EL (cell line): ENCODE measurements around the gene RELL1.

ENCODE experiments used
- DNase-seq: peaks from one replicate; pipeline ENCODE4 v3.0.0-alpha.2; 2016

RELL1 gene, protein sequence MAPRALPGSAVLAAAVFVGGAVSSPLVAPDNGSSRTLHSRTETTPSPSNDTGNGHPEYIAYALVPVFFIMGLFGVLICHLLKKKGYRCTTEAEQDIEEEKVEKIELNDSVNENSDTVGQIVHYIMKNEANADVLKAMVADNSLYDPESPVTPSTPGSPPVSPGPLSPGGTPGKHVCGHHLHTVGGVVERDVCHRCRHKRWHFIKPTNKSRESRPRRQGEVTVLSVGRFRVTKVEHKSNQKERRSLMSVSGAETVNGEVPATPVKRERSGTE

DNA sequence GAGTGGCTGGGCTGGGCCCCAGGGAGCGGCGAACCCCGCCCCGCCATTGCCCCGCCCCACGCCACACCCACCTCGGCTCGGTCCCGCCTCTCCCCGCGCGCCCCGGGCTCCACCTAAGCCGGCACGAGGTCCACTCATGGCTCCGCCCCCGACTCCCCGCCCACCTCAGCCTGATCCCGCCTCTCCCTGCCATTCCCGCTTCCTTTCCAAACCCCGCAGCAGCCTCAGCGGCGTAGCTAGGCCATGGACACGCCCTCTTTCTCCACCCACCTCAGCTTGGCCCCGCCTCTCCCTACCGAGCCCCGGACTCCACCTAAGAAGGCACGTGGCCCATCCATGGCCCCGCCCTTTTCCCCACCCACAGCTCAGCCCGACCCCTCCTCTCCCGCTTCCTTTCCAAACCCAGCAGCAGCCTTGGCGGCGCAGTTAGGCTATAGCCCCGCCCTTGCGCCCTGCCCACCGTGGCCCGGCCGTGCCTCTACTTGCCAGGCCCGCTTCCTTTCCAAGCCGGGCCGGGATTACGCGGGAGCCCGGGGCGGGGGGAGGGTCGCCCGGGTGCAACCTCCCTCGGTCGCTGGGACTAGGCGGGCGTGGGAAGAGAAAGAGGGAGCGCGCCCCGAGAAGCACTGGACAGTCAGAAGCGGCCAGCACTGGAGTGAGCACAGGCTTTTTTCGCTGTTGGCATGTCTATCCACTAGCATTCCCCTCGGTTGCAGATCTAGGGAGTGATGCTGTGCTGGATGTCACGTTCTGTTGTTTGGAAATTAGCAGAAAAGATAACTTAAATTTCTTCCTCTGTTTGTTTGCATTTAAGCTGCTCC is at the start of gene RELL1:
Gene RELL1 (minus strand): TSS at position 4 of the 821 bp plus-strand sequence. CDS start 89 bp downstream, outside the sequence.
- DNase-seq, result peak; percentile 99

GRCh38 chr4:37735578-37735977 is 49.4 kb upstream of the RELL1 start:
- DNase-seq, result no peak

DNA sequence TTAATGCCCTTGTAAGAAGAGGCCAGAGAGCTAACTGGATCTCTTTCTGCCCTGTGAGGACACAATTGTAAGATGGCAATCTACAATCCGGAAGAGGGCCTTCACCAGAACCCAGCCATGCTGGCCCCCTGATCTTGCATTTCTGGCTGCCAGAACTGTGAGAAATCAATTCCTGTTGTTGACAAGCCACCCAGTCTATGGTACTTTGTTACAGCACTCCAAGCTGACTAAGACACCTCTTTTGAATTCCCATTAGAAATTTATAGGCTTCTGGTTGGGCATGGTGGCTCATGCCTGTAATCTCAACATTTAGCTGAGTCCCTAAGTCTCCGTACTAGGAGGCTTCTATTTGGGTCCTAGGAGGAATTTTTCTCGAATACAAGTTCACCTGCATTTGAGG is 48.8 kb upstream of the RELL1 start:
- no peak for DNase-seq

DNA sequence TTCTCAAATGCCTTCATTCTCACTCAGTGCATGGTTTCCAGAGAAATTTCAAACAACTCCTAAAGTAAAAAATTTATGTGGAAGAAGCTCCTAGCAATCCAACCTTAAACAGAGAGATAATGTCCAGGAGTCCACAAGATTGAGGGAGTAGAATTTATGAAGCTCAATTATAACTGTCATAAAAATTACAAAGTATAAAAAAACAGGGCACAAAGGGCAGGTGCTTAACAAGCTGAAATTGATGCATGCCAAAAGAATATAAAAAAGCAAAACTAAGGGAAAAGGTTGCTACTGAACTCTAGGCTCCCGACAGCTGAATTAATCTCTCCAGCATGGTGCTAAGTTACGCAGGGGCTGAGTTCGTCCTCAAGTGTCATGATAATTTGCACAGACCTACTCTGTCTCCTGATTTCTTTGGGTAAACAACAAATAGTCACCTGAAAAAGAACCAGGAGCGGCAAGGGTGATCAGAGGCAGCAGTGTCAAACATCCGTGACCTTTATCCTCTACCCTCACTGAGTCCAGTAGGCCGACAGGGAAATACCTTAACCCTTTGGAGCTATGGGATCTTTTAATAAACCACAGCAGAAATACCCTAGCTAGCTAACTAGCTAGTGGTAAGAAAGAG is 47.2 kb upstream of the RELL1 start:
- no peak for DNase-seq

GRCh38 chr4:37732526-37733186 is 46.5 kb upstream of the RELL1 start:
- DNase-seq, result no peak

- DNase-seq, result no peak
These were observed 43.5 kb upstream of the RELL1 start for GRCh38 chr4:37729649-37730004.

- DNase-seq, result no peak
These were observed 41.9 kb upstream of the RELL1 start for GRCh38 chr4:37728064-37728463.

DNA sequence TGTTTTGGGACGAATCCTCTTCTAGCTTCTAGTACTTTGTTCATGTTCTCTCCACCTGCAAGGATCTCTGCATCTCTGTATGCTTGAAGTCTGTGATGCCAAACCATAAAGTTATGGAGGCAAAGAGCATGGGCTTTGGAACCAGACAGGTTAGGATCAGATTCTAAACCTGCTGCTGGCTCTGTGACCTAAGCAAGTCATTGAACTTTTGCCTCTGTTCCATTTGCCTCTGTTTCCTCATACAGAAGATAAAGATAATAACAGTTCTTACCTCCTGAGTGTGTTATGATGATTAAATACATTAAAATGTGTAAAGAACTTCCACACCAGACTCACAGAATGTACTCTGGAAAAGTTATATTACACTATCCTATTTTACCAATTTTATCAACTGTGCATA is 41.5 kb upstream of the RELL1 start:
- no peak for DNase-seq

GRCh38 chr4:37726666-37727065 is 40.5 kb upstream of the RELL1 start:
- peak; percentile 38 for DNase-seq

- no peak for DNase-seq
These were observed 39.5 kb upstream of the RELL1 start for GRCh38 chr4:37725718-37726117.

DNA sequence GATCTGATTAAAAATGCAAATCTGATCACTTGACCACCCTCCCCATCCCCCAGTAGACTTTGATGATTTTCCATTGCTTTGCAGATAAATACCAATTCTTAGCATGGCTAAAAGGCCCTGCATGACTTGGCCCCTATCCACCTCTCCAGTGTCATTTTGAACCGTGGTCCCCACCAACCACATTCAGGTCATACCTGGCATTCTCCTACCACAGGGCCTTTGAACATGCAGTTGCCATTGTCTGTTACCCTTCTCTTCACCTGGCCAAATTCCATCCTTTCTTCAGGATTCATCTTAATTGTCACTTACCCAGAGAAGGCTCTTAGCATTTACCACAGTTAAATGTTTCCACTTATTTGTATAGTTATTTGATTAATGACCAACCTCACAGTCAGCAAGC is 36.9 kb upstream of the RELL1 start:
- no peak for DNase-seq

GRCh38 chr4:37721995-37722638 is 35.9 kb upstream of the RELL1 start:
- DNase-seq, result no peak

DNA sequence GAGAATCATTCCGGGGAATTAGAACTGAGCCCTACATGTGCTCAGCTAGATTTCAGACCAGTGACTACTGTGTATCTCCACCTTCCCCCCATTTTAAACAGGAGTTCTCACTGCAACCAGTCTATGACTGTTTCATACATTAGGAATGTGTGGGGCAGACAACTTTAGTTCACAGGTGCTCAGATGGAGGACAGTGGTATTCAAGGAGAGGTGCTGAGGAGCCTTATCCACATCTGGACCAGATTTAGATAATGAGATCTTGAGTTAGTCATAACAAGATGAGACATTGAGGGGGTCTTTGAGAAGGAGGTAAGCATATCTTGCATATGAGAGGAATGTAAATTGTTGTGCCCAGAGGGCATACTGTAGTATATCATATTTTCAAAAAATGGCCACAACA is 32.8 kb upstream of the RELL1 start:
- DNase-seq, result peak; percentile 60

- DNase-seq, result peak; percentile 72
These were observed 31.4 kb upstream of the RELL1 start for GRCh38 chr4:37717576-37717975.

GRCh38 chr4:37715889-37716402 is 29.8 kb upstream of the RELL1 start:
- DNase-seq, result no peak

- no peak for DNase-seq
These were observed 24.3 kb upstream of the RELL1 start for GRCh38 chr4:37710491-37710890.

DNA sequence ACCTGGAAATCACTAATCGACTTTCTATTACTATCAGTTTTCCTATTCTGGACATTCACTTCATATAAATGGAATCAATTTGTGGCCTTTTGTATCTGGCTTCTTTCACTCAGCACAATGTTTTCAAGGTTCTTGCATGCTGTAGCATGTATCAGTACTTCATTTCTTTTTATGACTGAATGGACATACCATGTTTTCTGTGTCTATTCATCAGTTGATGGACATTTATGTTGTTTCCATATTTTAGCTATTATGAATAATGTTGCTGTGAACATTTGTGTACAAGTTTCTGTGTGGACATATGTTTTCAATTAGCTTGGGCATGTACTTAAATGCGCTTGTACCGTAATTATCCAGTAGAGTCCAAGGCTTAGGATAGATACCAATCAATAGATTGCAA is 19.9 kb upstream of the RELL1 start:
- DNase-seq, result no peak

GRCh38 chr4:37705571-37705970 is 19.4 kb upstream of the RELL1 start:
- DNase-seq, result no peak

- no peak for DNase-seq
These were observed 13.8 kb upstream of the RELL1 start for GRCh38 chr4:37699868-37700481.

- no peak for DNase-seq
These were observed 11.4 kb upstream of the RELL1 start for GRCh38 chr4:37697566-37697965.

DNA sequence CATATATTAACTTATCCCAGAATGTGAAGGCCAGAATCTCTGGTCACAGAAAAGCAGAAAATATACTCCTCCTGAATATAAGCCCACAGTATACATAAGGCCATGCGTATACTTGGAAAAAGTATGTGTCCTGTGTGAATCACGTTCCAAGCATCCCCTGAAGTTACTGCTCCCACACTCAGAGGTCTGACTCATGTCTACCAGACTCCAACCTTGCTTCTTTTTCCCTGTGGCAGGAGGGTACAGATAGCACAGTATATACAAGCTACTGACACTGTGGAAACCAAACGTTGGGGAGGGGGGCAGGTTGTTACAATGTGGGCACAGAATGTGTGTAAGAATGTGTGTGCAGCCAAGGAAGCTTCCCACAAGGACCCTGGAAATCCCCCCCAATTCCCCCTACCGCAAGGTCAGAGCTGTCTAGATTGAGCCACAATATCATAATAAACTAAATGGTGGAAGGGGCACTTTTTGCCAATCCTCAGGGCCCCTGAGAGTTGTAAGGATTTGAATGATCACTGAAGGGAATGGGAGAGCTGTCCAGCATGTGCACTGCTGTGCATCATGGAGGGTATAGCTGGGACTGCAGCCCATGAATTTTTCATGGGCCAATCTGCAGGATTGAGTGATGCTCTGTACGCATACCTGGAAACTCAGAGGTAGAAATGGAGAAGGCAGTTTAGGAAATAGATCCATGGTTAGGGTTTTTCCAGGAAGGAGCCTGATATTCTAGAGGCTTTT is 7.4 kb upstream of the RELL1 start:
- DNase-seq, result peak; percentile 93

GRCh38 chr4:37693030-37693429 is 6.9 kb upstream of the RELL1 start:
- no peak for DNase-seq
